ENCODE results near the gene WNT7B.

The WNT7B gene

DNA sequence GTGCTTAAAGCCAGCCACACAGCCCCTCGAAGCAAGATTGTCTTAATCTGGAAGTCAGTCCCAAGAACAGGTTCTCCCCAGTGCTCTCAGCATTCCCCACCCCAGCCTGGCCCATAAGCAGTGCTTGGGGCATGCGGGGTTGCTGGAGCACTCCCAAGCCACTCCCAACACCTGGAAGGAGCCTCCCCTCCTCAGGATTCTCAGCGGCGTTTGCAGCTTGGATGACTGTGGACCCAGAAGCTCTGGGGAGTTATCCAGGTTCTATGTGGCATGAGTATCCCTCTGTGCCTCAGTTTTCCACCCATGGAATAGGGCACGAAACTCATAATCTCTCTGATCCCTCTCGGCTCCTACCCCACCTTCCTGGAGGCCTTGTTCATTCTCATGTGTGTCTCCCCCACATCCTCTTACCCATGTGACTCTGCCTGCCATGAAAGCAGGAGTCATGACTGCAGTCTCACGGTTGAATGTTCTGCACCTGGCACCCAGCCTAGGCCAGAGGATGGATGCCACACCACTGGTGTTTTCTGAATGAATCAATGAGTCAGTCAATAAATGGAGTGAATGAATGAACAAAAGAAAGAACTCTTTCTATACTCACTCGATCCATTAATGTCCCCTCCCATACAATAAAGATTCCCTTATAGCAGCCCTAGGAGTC, 33.4 kb upstream of the WNT7B start (continued):
- TF ChIP-seq, protein P1, sequence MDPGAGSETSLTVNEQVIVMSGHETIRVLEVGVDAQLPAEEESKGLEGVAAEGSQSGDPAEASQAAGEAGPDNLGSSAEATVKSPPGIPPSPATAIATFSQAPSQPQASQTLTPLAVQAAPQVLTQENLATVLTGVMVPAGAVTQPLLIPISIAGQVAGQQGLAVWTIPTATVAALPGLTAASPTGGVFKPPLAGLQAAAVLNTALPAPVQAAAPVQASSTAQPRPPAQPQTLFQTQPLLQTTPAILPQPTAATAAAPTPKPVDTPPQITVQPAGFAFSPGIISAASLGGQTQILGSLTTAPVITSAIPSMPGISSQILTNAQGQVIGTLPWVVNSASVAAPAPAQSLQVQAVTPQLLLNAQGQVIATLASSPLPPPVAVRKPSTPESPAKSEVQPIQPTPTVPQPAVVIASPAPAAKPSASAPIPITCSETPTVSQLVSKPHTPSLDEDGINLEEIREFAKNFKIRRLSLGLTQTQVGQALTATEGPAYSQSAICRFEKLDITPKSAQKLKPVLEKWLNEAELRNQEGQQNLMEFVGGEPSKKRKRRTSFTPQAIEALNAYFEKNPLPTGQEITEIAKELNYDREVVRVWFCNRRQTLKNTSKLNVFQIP (CRISPR knock-in tag; IDR thresholded peaks at IDR 0.05; ENCODE audit: borderline replicate concordance, low read depth), result no peak
- no peak for TF ChIP-seq ZFP3 (CRISPR knock-in tag; IDR thresholded peaks at IDR 0.05)
- TF ChIP-seq, protein P2, sequence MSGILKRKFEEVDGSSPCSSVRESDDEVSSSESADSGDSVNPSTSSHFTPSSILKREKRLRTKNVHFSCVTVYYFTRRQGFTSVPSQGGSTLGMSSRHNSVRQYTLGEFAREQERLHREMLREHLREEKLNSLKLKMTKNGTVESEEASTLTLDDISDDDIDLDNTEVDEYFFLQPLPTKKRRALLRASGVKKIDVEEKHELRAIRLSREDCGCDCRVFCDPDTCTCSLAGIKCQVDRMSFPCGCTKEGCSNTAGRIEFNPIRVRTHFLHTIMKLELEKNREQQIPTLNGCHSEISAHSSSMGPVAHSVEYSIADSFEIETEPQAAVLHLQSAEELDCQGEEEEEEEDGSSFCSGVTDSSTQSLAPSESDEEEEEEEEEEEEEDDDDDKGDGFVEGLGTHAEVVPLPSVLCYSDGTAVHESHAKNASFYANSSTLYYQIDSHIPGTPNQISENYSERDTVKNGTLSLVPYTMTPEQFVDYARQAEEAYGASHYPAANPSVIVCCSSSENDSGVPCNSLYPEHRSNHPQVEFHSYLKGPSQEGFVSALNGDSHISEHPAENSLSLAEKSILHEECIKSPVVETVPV (CRISPR knock-in tag; IDR thresholded peaks at IDR 0.05), result no peak

DNA sequence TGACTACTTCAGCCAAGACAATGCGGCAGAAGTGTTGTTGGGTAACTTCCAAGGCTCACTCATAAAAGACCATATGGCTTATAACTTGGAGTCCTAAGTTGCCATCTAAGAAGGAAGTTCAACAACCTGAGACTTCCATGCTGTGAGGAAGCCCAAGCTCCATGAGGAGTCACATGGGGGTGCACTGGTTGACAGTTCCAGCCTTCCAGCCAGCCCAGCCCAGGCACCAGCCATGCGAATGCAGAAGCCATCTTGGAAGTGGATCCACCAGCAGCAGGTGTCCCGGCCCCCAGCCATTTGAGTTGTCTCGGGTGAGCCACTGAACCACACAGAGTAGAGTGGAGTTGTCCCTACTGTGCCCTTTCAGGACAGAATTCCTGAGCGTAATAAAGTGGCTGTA, 32.8 kb upstream of the WNT7B start:
- ATAC-seq, result no peak
- TF ChIP-seq ZFP30 (CRISPR knock-in tag; IDR thresholded peaks at IDR 0.05) (no peak), ZNF565 (CRISPR knock-in tag; conservative IDR thresholded peaks at IDR 0.05; ENCODE audit: low read depth) (peak; percentile 99), ESRRG (CRISPR knock-in tag; IDR thresholded peaks at IDR 0.05) (no peak), PPARA (CRISPR knock-in tag; IDR thresholded peaks at IDR 0.05; ENCODE audit: borderline replicate concordance) (no peak), TCF4 (CRISPR knock-in tag; IDR thresholded peaks at IDR 0.05; ENCODE audit: borderline replicate concordance) (no peak), ZNF70 (CRISPR knock-in tag; IDR thresholded peaks at IDR 0.05) (peak; percentile 54; the same call in 1 of the 2 replicates), RARB (CRISPR knock-in tag; IDR thresholded peaks at IDR 0.05) (no peak), OSR1 (CRISPR knock-in tag; IDR thresholded peaks at IDR 0.05) (no peak)
- TF ChIP-seq, protein P3, sequence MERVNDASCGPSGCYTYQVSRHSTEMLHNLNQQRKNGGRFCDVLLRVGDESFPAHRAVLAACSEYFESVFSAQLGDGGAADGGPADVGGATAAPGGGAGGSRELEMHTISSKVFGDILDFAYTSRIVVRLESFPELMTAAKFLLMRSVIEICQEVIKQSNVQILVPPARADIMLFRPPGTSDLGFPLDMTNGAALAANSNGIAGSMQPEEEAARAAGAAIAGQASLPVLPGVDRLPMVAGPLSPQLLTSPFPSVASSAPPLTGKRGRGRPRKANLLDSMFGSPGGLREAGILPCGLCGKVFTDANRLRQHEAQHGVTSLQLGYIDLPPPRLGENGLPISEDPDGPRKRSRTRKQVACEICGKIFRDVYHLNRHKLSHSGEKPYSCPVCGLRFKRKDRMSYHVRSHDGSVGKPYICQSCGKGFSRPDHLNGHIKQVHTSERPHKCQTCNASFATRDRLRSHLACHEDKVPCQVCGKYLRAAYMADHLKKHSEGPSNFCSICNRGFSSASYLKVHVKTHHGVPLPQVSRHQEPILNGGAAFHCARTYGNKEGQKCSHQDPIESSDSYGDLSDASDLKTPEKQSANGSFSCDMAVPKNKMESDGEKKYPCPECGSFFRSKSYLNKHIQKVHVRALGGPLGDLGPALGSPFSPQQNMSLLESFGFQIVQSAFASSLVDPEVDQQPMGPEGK (CRISPR knock-in tag; IDR thresholded peaks at IDR 0.05; ENCODE audit: borderline replicate concordance), result no peak
- TF ChIP-seq, protein P2 (CRISPR knock-in tag; IDR thresholded peaks at IDR 0.05), result no peak

DNA sequence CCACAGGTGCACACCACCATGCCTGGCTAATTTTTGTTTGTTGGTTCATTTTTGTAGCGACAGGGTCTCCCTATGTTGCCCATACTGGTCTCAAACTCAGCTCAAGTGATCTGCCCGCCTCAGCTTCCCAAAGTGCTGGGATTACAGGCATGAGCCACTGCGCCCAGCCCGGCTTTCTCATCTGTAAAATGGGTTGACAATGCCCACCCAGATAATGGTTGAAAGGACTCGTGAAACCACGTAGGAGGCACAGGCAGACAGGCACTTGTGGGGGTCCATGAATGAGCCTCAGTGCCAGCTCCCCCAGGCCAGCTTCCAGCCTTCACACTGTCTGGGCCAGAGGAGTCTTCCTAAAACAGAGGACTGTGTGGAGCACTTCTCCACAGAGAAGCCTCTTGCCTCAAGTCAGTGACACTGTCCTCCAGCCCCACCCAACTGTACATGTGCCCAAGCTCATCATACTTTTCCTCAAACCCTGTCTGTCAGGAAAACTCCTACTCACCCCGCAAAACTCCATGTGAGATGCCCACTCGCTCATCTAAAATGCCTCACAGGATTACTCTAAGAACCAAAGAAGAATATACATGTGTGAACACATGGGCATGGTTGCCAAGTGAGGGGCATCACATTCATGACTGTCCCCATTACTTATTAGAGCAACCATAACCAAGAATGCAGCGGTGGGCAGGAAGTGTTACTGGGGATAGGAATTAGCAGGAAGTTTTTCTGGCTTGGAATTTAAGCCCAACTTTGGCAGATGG, 32.1 kb upstream of the WNT7B start:
- TF ChIP-seq, protein P1 (CRISPR knock-in tag; IDR thresholded peaks at IDR 0.05; ENCODE audit: borderline replicate concordance, low read depth), result no peak
- peak; percentile 98 for TF ChIP-seq ZFP3 (CRISPR knock-in tag; IDR thresholded peaks at IDR 0.05)
- no peak for ATAC-seq

DNA sequence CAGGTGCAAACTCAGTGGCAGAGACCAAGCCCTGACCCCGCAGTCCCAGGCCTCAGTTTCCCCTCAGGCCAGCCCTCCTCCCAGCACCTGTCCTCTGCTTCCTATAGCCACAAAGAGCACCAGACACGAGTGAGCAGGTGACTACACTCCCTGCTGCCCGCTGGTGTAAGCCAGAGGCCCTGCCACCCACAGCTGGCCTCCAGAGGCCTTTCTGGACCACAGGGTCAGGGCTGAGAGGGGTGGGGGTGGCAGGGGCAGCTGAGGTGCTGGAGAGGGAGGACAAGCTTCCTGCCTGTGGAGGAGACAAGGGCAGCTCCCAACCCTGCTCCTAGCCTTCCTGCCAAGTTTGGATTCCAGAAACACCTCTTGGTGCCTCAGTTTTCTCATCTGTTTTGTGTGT, 31.3 kb upstream of the WNT7B start:
- ATAC-seq, result peak; percentile 3; the same call in 2 of the 3 replicates
- TF ChIP-seq ZNF565 (CRISPR knock-in tag; conservative IDR thresholded peaks at IDR 0.05; ENCODE audit: low read depth), result no peak
- TF ChIP-seq, protein P4, sequence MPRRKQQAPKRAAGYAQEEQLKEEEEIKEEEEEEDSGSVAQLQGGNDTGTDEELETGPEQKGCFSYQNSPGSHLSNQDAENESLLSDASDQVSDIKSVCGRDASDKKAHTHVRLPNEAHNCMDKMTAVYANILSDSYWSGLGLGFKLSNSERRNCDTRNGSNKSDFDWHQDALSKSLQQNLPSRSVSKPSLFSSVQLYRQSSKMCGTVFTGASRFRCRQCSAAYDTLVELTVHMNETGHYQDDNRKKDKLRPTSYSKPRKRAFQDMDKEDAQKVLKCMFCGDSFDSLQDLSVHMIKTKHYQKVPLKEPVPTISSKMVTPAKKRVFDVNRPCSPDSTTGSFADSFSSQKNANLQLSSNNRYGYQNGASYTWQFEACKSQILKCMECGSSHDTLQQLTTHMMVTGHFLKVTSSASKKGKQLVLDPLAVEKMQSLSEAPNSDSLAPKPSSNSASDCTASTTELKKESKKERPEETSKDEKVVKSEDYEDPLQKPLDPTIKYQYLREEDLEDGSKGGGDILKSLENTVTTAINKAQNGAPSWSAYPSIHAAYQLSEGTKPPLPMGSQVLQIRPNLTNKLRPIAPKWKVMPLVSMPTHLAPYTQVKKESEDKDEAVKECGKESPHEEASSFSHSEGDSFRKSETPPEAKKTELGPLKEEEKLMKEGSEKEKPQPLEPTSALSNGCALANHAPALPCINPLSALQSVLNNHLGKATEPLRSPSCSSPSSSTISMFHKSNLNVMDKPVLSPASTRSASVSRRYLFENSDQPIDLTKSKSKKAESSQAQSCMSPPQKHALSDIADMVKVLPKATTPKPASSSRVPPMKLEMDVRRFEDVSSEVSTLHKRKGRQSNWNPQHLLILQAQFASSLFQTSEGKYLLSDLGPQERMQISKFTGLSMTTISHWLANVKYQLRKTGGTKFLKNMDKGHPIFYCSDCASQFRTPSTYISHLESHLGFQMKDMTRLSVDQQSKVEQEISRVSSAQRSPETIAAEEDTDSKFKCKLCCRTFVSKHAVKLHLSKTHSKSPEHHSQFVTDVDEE (CRISPR knock-in tag; IDR thresholded peaks at IDR 0.05), result 0 out of 2 replicates have a peak, but pooled peaks have one; percentile 8
